MG63 (cell line): ENCODE results near the gene APOBEC3F. TPM values are rescaled to one million over a fixed set of nuclear protein-coding genes. Genes with fewer than 3 reads are reported as not detected.
"Not testable (repeated sequence)": the region's sequence is repeated elsewhere in the genome, so short reads cannot be mapped to it uniquely, and the experiment has no call there.

Source experiments
- DNase-seq: peaks from one replicate; pipeline ENCODE4 v3.0.0-alpha.2; 2020
- H3K27me3 ChIP-seq: fragments of 250-450 bp; sonication (Bioruptor Pico); 2 replicates; pipeline ENCODE4 v1.5.1; 2020; ENCODE audit warnings: mild to moderate bottlenecking, moderate library complexity
- H3K36me3 ChIP-seq: fragments of 250-450 bp; sonication (Bioruptor Pico); 2 replicates; pipeline ENCODE4 v1.5.1; 2020; ENCODE audit warnings: mild to moderate bottlenecking, moderate library complexity
- H3K4me3 ChIP-seq: fragments of 250-450 bp; sonication (Bioruptor Pico); 2 replicates; pipeline ENCODE4 v1.5.1; 2020; ENCODE audit warnings: mild to moderate bottlenecking, moderate library complexity
- H3K9me3 ChIP-seq: fragments of 250-450 bp; sonication (Bioruptor Pico); 2 replicates; pipeline ENCODE4 v1.5.1; 2020; ENCODE audit warnings: mild to moderate bottlenecking, moderate library complexity
- total RNA-seq: library from RNA; depleted of rRNA; stranded (reverse); fragments of >200 nt; shearing (Covaris generic); gene quantifications from 2 replicates; pipeline ENCODE4 v1.2.3, GENCODE V29; 2014; ENCODE audit warnings: low replicate concordance

Gene APOBEC3F
- total RNA-seq, 1 experiment from 2014 or later: 0.20 TPM

GRCh38 chr22:39055658-39056057 is 15.0 kb downstream of the APOBEC3F start:
- Histone ChIP-seq H3K36me3 (no peaks in the 10 kb centered on the region), H3K27me3 (no peaks in the 10 kb centered on the region)
- no peak for DNase-seq

GRCh38 chr22:39061290-39061689 is 20.6 kb downstream of the APOBEC3F start:
- H3K27me3 ChIP-seq, H3K36me3 ChIP-seq, H3K4me3 ChIP-seq, DNase-seq, H3K9me3 ChIP-seq: not testable (repeated sequence)

More at GRCh38 chr22:39055658-39056057, 15.0 kb downstream of the APOBEC3F start:
- Histone ChIP-seq H3K9me3 (no peaks in the 10 kb centered on the region), H3K4me3 (no peak overlapping the region)

- not testable (repeated sequence) for H3K9me3 ChIP-seq, H3K27me3 ChIP-seq, H3K4me3 ChIP-seq, H3K36me3 ChIP-seq
- peak; percentile 11 for DNase-seq
These were observed 21.3 kb downstream of the APOBEC3F start for GRCh38 chr22:39061951-39062350.

- DNase-seq, H3K4me3 ChIP-seq, H3K36me3 ChIP-seq, H3K9me3 ChIP-seq, H3K27me3 ChIP-seq: not testable (repeated sequence)
These were observed 23.2 kb downstream of the APOBEC3F start for GRCh38 chr22:39063904-39064303.

GRCh38 chr22:39066442-39067276 is 26.0 kb downstream of the APOBEC3F start:
- not testable (repeated sequence) for H3K9me3 ChIP-seq, DNase-seq, H3K36me3 ChIP-seq, H3K27me3 ChIP-seq, H3K4me3 ChIP-seq

GRCh38 chr22:39068033-39068785 is 27.5 kb downstream of the APOBEC3F start:
- no peaks in the 10 kb centered on the region for H3K9me3 ChIP-seq
- no peaks in the 10 kb centered on the region for H3K36me3 ChIP-seq
- H3K4me3 ChIP-seq: no peak overlapping the region
- DNase-seq: no peak
- no peaks in the 10 kb centered on the region for H3K27me3 ChIP-seq

- H3K4me3 ChIP-seq: no peak overlapping the region
- no peaks in the 10 kb centered on the region for H3K36me3 ChIP-seq
- no peaks in the 10 kb centered on the region for H3K9me3 ChIP-seq
- no peaks in the 10 kb centered on the region for H3K27me3 ChIP-seq
- DNase-seq: no peak
These were observed 29.5 kb downstream of the APOBEC3F start for GRCh38 chr22:39070186-39070585.

- DNase-seq, H3K4me3 ChIP-seq, H3K9me3 ChIP-seq, H3K36me3 ChIP-seq, H3K27me3 ChIP-seq: not testable (repeated sequence)
These were observed 31.9 kb downstream of the APOBEC3F start for GRCh38 chr22:39072581-39072981.

- Histone ChIP-seq H3K9me3 (no peaks in the 10 kb centered on the region), H3K36me3 (no peaks in the 10 kb centered on the region), H3K27me3 (no peaks in the 10 kb centered on the region), H3K4me3 (no peak overlapping the region)
- no peak for DNase-seq
These were observed 33.3 kb downstream of the APOBEC3F start for GRCh38 chr22:39073981-39074380.

- not testable (repeated sequence) for H3K36me3 ChIP-seq, DNase-seq, H3K27me3 ChIP-seq, H3K9me3 ChIP-seq, H3K4me3 ChIP-seq
These were observed 35.7 kb downstream of the APOBEC3F start for GRCh38 chr22:39076155-39077025.

- not testable (repeated sequence) for H3K27me3 ChIP-seq, H3K9me3 ChIP-seq, H3K4me3 ChIP-seq, H3K36me3 ChIP-seq
- peak; percentile 9 for DNase-seq
These were observed 36.6 kb downstream of the APOBEC3F start, which contains the start of gene APOBEC3G for GRCh38 chr22:39077026-39077840. Gene APOBEC3G (plus strand): TSS chr22:39077275. CDS start chr22:39077362, 87 bp downstream.

GRCh38 chr22:39077912-39078311 is 37.2 kb downstream of the APOBEC3F start:
- not testable (repeated sequence) for DNase-seq, H3K36me3 ChIP-seq, H3K4me3 ChIP-seq, H3K27me3 ChIP-seq, H3K9me3 ChIP-seq

- Histone ChIP-seq H3K9me3 (no peaks in the 10 kb centered on the region), H3K4me3 (no peak overlapping the region), H3K36me3 (no peaks in the 10 kb centered on the region), H3K27me3 (no peaks in the 10 kb centered on the region)
- no peak for DNase-seq
These were observed 37.7 kb downstream of the APOBEC3F start for GRCh38 chr22:39078329-39078728.

- H3K36me3 ChIP-seq, H3K9me3 ChIP-seq, DNase-seq, H3K27me3 ChIP-seq, H3K4me3 ChIP-seq: not testable (repeated sequence)
These were observed 38.5 kb downstream of the APOBEC3F start for GRCh38 chr22:39079054-39079637.

- no peaks in the 10 kb centered on the region for H3K9me3 ChIP-seq
- no peaks in the 10 kb centered on the region for H3K36me3 ChIP-seq
- DNase-seq: no peak
- no peaks in the 10 kb centered on the region for H3K27me3 ChIP-seq
- H3K4me3 ChIP-seq: no peak overlapping the region
These were observed 39.5 kb downstream of the APOBEC3F start for GRCh38 chr22:39080052-39080762.
